K562 (cell line): ENCODE results near the gene SFMBT2.

ENCODE experiments used
- CC2D1A ChIP-seq: fragments of 450-650 bp; IDR thresholded peaks from 2 replicates; pipeline ENCODE4 v1.6.1; 2017; ENCODE audit warnings: mild to moderate bottlenecking
- CHCHD3 ChIP-seq: fragments of 250-450 bp; sonication (Bioruptor Pico); IDR thresholded peaks from 2 replicates; pipeline ENCODE4 v2.1.2; 2022; ENCODE audit warnings: mild to moderate bottlenecking
- EGR1 ChIP-seq: fragments of 450-650 bp; conservative IDR thresholded peaks from 2 replicates; pipeline ENCODE4 v1.6.1; 2017; ENCODE audit warnings: mild to moderate bottlenecking
- EP400 ChIP-seq: fragments of 450-650 bp; IDR thresholded peaks from 2 replicates; pipeline ENCODE4 v1.6.1; 2017; ENCODE audit warnings: antibody characterized with exemption, mild to moderate bottlenecking, moderate library complexity
- MAFF ChIP-seq: IDR thresholded peaks from 2 replicates; pipeline ENCODE4 v1.6.1; 2012; ENCODE audit warnings: low read length, improper control_type of control experiment
- MED1 ChIP-seq: sonication (generic); formaldehyde crosslinking; IDR thresholded peaks from 2 replicates; pipeline ENCODE4 v1.8.1; 2023; ENCODE audit warnings: missing genetic modification reagents, borderline replicate concordance
- PHF8 ChIP-seq: fragments of 200-600 bp; sonication (generic); IDR thresholded peaks from 2 replicates; pipeline ENCODE4 v1.6.1; 2012; ENCODE audit warnings: mixed run types, mild to moderate bottlenecking, inconsistent platforms, low read length, moderate library complexity, borderline replicate concordance
- PREB ChIP-seq: sonication (generic); formaldehyde crosslinking; IDR thresholded peaks from 2 replicates; pipeline ENCODE4 v1.8.1; 2023; ENCODE audit warnings: mild to moderate bottlenecking, missing genetic modification reagents
- TSHZ1 ChIP-seq: fragments of 250-450 bp; sonication (Bioruptor Pico); IDR thresholded peaks from 2 replicates; pipeline ENCODE4 v1.4.0; 2020; ENCODE audit warnings: mild to moderate bottlenecking, moderate library complexity
- TF ChIP-seq, protein P1 (sequence below), 3 experiments: IDR thresholded peaks in 2 of 3; conservative IDR thresholded peaks in 1 of 3; 2 replicates each; pipeline ENCODE4 v1.5.1; 2011 to 2012; ENCODE audit warnings: low read length in 3 of 3, mild to moderate bottlenecking in 3 of 3, control low read depth in 2 of 3, improper control_type of control experiment in 1 of 3, inconsistent platforms in 1 of 3, low read depth in 1 of 3, mixed read lengths in 1 of 3, moderate library complexity in 1 of 3; ENCODE audit not compliant: insufficient read depth in 2 of 3
- TF ChIP-seq, protein P2 (sequence below): sonication (generic); formaldehyde crosslinking; IDR thresholded peaks from 2 replicates; pipeline ENCODE4 v1.9.0; 2022; ENCODE audit warnings: mild to moderate bottlenecking, missing genetic modification reagents

DNA sequence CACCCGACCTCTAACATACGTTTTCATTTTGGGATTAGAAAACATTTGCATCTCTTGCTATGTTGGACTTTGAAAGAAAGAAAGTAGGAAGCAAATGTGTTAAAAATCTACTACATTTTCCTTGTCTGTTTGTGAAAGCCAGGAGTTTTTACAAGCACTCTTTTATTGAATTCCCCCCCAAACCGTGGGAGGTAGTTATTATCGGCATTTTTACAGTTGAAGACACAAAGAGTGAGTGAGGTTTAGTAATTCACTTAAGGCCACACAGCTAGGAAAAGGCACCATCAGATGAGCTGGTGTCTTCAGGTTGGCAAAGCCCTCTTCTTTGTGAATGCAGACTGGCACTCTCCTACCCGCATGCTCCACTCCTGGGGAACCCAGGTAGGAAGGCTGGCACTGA is 23.5 kb upstream of the SFMBT2 start:
- TF ChIP-seq TSHZ1 (CRISPR knock-in tag) = no peak
- TF ChIP-seq PREB (CRISPR knock-in tag) = no peak
- TF ChIP-seq, protein P1, sequence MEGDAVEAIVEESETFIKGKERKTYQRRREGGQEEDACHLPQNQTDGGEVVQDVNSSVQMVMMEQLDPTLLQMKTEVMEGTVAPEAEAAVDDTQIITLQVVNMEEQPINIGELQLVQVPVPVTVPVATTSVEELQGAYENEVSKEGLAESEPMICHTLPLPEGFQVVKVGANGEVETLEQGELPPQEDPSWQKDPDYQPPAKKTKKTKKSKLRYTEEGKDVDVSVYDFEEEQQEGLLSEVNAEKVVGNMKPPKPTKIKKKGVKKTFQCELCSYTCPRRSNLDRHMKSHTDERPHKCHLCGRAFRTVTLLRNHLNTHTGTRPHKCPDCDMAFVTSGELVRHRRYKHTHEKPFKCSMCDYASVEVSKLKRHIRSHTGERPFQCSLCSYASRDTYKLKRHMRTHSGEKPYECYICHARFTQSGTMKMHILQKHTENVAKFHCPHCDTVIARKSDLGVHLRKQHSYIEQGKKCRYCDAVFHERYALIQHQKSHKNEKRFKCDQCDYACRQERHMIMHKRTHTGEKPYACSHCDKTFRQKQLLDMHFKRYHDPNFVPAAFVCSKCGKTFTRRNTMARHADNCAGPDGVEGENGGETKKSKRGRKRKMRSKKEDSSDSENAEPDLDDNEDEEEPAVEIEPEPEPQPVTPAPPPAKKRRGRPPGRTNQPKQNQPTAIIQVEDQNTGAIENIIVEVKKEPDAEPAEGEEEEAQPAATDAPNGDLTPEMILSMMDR (IDR thresholded peaks at IDR 0.05 in 2 of 3, conservative IDR thresholded peaks at IDR 0.05 in 1 of 3; ENCODE audit: insufficient read depth in 2 of 3, low read depth in 1 of 3, low read length in 3 of 3) = no peak
- TF ChIP-seq CHCHD3 (CRISPR knock-in tag) = no peak
- no peak for TF ChIP-seq MAFF
- no peak for TF ChIP-seq PHF8
- TF ChIP-seq MED1 (CRISPR knock-in tag) = no peak
- TF ChIP-seq EGR1 = no peak
- TF ChIP-seq, protein P2, sequence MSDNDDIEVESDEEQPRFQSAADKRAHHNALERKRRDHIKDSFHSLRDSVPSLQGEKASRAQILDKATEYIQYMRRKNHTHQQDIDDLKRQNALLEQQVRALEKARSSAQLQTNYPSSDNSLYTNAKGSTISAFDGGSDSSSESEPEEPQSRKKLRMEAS (CRISPR knock-in tag) = no peak
- no peak for TF ChIP-seq CC2D1A
- TF ChIP-seq EP400 = no peak
